ENCODE results near the gene LUZP2.

- no peak for TF ChIP-seq CTCF (IDR thresholded peaks at IDR 0.05)
- TF ChIP-seq EZH2 (IDR thresholded peaks at IDR 0.05; ENCODE audit: borderline replicate concordance, insufficient read depth, low read depth, low read length, poor library complexity, severe bottlenecking) = no peak
Observed at GRCh38 chr11:24619900-24620299, 123.0 kb downstream of the LUZP2 start.
